Left kidney (tissue), 2 donors: Measurements from ENCODE around the gene PSAP. TPM values are rescaled to one million over a fixed set of nuclear protein-coding genes. Genes with fewer than 3 reads are reported as not detected.
"Not testable (repeated sequence)": the region's sequence is repeated elsewhere in the genome, so short reads cannot be mapped to it uniquely, and the experiment has no call there.

ENCODE experiments used
- DNase-seq: peaks from one replicate; pipeline ENCODE4 v3.0.0-alpha.2; 2013
- polyA plus RNA-seq: library from polyadenylated mRNA; unstranded; fragments of 120-200 nt; gene quantifications from one replicate; pipeline ENCODE4 v1.2.1, GENCODE V29; 2013; ENCODE audit not compliant: insufficient read length

Gene PSAP
- polyA plus RNA-seq, 1 donor: 769 TPM

GRCh38 chr10:71877821-71878220 lies 26.8 kb upstream of the PSAP start:
- DNase-seq: no peak

GRCh38 chr10:71874680-71875354 lies 23.8 kb upstream of the PSAP start:
- DNase-seq: not testable (repeated sequence)

GRCh38 chr10:71873582-71874211 lies 22.6 kb upstream of the PSAP start:
- no peak for DNase-seq

GRCh38 chr10:71869601-71870000 lies 18.6 kb upstream of the PSAP start:
- not testable (repeated sequence) for DNase-seq

- DNase-seq: no peak
Measured at GRCh38 chr10:71868192-71868697, 17.2 kb upstream of the PSAP start.

- DNase-seq: no peak
Measured at GRCh38 chr10:71865561-71866041, 14.6 kb upstream of the PSAP start.

- DNase-seq: no peak
Measured at GRCh38 chr10:71864911-71865361, 13.9 kb upstream of the PSAP start.

- DNase-seq: no peak
Measured at GRCh38 chr10:71863203-71863602, 12.2 kb upstream of the PSAP start.

- no peak for DNase-seq
Measured at GRCh38 chr10:71860243-71861029, 9.4 kb upstream of the PSAP start.

GRCh38 chr10:71857934-71858890 lies 7.2 kb upstream of the PSAP start:
- DNase-seq: no peak

- no peak for DNase-seq
Measured at GRCh38 chr10:71856619-71857018, 5.6 kb upstream of the PSAP start.

- DNase-seq: no peak
Measured at GRCh38 chr10:71854031-71854430, 3.0 kb upstream of the PSAP start.

- DNase-seq: no peak
Measured at GRCh38 chr10:71852355-71852937, 1.4 kb upstream of the PSAP start.

- not testable (repeated sequence) for DNase-seq
Measured at GRCh38 chr10:71851465-71852095, 529 bp upstream of the PSAP start.

GRCh38 chr10:71850021-71850742 lies 869 bp downstream of the PSAP start:
- no peak for DNase-seq

GRCh38 chr10:71849461-71849908 lies 1.6 kb downstream of the PSAP start:
- no peak for DNase-seq

GRCh38 chr10:71848325-71849275 lies 2.5 kb downstream of the PSAP start:
- no peak for DNase-seq

GRCh38 chr10:71847418-71847817 lies 3.6 kb downstream of the PSAP start:
- DNase-seq: no peak

- DNase-seq: no peak
Measured at GRCh38 chr10:71846816-71847215, 4.2 kb downstream of the PSAP start.
